Type B pancreatic cell (in vitro differentiated cells): Measurements from ENCODE around the gene PROCA1. TPM values are rescaled to one million over a fixed set of nuclear protein-coding genes. Genes with fewer than 3 reads are reported as not detected.

Experiments
- DNase-seq: peaks from one replicate; pipeline ENCODE4 v3.0.0; 2021; ENCODE audit warnings: mixed read lengths; ENCODE audit not compliant: unreplicated experiment; ENCODE audit errors: extremely low spot score
- H3K27ac Mint-ChIP-seq: 2 replicates; pipeline ENCODE4 v1.8.0; 2021; ENCODE audit warnings: mild to moderate bottlenecking, mixed read lengths
- H3K27me3 Mint-ChIP-seq: 2 replicates; pipeline ENCODE4 v1.8.0; 2021; ENCODE audit warnings: mixed read lengths
- H3K36me3 Mint-ChIP-seq: 2 replicates; pipeline ENCODE4 v1.8.0; 2021; ENCODE audit warnings: mixed read lengths
- H3K4me1 Mint-ChIP-seq: one replicate; pipeline ENCODE4 v1.8.0; 2021; ENCODE audit warnings: mixed read lengths; ENCODE audit not compliant: unreplicated experiment
- H3K4me3 Mint-ChIP-seq: 2 replicates; pipeline ENCODE4 v1.8.0; 2021; ENCODE audit warnings: mild to moderate bottlenecking, mixed read lengths
- H3K9me3 Mint-ChIP-seq: 2 replicates; pipeline ENCODE4 v1.8.0; 2021; ENCODE audit warnings: mixed read lengths
- CTCF ChIP-seq: fragments of 200-600 bp; sonication (generic); conservative IDR thresholded peaks from 2 replicates; pipeline ENCODE4 v1.5.0; 2021; ENCODE audit warnings: antibody characterized with exemption, mild to moderate bottlenecking
- total RNA-seq: library from RNA; stranded (reverse); gene quantifications from 2 replicates; pipeline ENCODE4 v1.2.1, GENCODE V29; 2021; ENCODE audit warnings: low replicate concordance

Gene PROCA1
- total RNA-seq, 1 donor from 2014 or later: 9.2 TPM

GRCh38 chr17:28718333-28719020, 6.8 kb upstream of the PROCA1 start:
- DNase-seq: no peak
- Mint-ChIP-seq H3K27me3 (no peaks in the 10 kb centered on the region), H3K36me3 (peaks cover 38% of the 10 kb centered on the region), H3K27ac (peak overlapping the region; percentile 92), H3K4me3 (peak overlapping the region; percentile 84), H3K4me1 (peaks cover 33% of the 10 kb centered on the region), H3K9me3 (no peaks in the 10 kb centered on the region)
- no peak for TF ChIP-seq CTCF

GRCh38 chr17:28717578-28718332, 6.1 kb upstream of the PROCA1 start, which contains the start of gene RAB34:
RAB34 (minus strand) TSS chr17:28717868; CDS start chr17:28717266, 602 bp downstream.
- H3K27me3 Mint-ChIP-seq: no peaks in the 10 kb centered on the region
- H3K9me3 Mint-ChIP-seq: no peaks in the 10 kb centered on the region
- peak; percentile 68 for TF ChIP-seq CTCF
- peaks cover 35% of the 10 kb centered on the region for H3K4me1 Mint-ChIP-seq
- peak within 1 kb of the TSS; percentile 92 for H3K27ac Mint-ChIP-seq
- H3K4me3 Mint-ChIP-seq: peak within 1 kb of the TSS; percentile 84
- peak; percentile 94 for DNase-seq
- peaks cover 37% of the 10 kb centered on the region for H3K36me3 Mint-ChIP-seq

GRCh38 chr17:28716740-28717577, 5.3 kb upstream of the PROCA1 start:
- H3K27ac Mint-ChIP-seq: peak overlapping the region; percentile 26
- H3K36me3 Mint-ChIP-seq: peaks cover 39% of the 10 kb centered on the region
- H3K27me3 Mint-ChIP-seq: no peaks in the 10 kb centered on the region
- TF ChIP-seq CTCF: no peak
- H3K4me3 Mint-ChIP-seq: peak overlapping the region; percentile 84
- peaks cover 35% of the 10 kb centered on the region for H3K4me1 Mint-ChIP-seq
- H3K9me3 Mint-ChIP-seq: no peaks in the 10 kb centered on the region
- DNase-seq: no peak

- Mint-ChIP-seq H3K36me3 (peaks cover 27% of the 10 kb centered on the region), H3K4me1 (peaks cover 30% of the 10 kb centered on the region), H3K9me3 (no peaks in the 10 kb centered on the region), H3K4me3 (peak overlapping the region; percentile 84), H3K27me3 (no peaks in the 10 kb centered on the region), H3K27ac (peak overlapping the region; percentile 48)
- no peak for DNase-seq
- no peak for TF ChIP-seq CTCF
Observed at GRCh38 chr17:28715217-28715616, 3.5 kb upstream of the PROCA1 start.

- Mint-ChIP-seq H3K27me3 (no peaks in the 10 kb centered on the region), H3K9me3 (no peaks in the 10 kb centered on the region), H3K36me3 (peaks cover 21% of the 10 kb centered on the region), H3K27ac (no peak overlapping the region), H3K4me3 (peak overlapping the region; percentile 60), H3K4me1 (peaks cover 22% of the 10 kb centered on the region)
- DNase-seq: no peak
- TF ChIP-seq CTCF: no peak
Observed at GRCh38 chr17:28714281-28714680, 2.6 kb upstream of the PROCA1 start.
